Fibroblast of skin of right biceps (primary cell): ENCODE results near the gene DUSP23.

Experiments used
- DNase-seq: peaks from one replicate; pipeline ENCODE4 v3.0.0-alpha.2; 2013

The DUSP23 gene

DNA sequence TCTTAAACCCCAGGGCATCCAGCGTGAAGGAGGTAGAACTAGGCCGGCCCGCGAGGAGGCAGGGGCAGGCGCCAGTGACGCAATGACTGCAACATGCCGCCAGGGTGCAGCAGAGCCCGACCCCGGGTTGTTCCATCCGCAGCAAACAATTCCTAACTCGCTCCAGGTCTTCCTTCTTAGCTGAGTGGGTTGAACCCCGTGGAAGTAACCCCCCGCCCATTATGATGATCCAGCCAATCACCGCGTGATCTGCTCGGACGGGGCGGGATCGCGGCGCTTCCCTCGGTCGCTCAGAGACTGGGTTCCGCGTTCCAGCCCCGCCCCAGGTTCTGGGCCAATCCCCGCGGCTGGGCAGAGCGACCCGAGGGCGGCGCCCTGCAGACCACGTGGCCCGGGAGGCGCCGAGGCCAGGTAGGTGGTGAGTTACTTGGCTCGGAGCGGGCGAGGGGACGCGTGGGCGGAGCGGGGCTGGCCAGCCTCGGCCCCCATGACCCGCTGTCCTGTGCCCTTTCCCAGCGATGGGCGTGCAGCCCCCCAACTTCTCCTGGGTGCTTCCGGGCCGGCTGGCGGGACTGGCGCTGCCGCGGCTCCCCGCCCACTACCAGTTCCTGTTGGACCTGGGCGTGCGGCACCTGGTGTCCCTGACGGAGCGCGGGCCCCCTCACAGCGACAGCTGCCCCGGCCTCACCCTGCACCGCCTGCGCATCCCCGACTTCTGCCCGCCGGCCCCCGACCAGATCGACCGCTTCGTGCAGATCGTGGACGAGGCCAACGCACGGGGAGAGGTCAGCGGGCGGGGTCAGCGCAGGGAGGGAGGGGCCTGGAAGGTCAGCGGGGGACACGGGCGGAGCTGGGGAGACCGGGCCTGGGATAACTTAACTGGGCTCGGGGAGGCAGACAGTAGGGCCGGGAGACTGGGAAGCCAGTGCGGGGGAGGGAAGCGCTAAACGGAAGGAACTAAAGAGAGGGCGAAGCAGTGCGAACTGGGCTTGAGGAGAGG lies at the start of gene DUSP23:
TSS of gene DUSP23 (plus strand) at position 380 of the 1,000 bp plus-strand sequence. CDS start at position 519, 139 bp downstream.
- peak; percentile 98 for DNase-seq

- DNase-seq = no peak
Observed at GRCh38 chr1:159737238-159737916, 43.4 kb upstream of the DUSP23 start.

- DNase-seq = no peak
Observed at GRCh38 chr1:159743651-159744410, 36.9 kb upstream of the DUSP23 start.

GRCh38 chr1:159746666-159747065 lies 34.1 kb upstream of the DUSP23 start:
- no peak for DNase-seq

DNA sequence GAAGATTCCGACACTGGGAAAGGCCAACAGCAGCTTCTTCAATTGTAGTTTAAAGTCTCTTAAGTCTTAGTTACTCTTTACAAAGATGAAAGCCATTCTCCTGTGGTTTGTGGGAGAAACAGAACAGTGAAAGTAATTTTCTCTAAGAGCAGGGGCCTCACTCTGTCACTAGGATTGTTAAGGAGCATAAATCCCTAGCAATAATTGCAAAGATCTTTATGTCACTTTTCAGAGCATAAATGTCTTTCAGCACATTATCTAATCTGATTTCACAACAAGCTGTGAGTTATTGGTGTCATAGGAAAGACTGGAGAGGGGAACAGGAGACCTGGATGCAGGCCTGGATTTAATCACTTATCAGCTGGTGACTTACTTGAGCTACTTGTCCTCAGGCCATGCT lies 32.4 kb upstream of the DUSP23 start:
- no peak for DNase-seq

DNA sequence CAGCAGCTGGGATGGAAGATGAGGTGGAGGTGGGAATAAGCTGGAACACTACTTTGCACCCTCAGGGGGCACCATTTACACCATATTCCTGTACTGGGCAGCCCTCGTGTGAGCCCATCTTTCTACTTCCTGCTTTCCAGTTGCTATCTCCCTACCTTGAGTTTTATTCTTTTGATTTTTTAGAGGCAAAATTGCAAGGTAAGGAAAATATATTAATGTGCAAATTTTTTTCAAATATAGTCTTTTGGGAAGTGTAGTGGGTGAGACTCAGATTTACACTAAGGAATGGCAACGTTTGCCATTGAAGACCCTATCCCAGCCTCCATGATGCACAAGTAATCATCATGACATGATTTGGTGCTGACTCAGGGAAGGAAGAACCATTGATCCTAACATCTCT lies 31.1 kb upstream of the DUSP23 start:
- no peak for DNase-seq

DNA sequence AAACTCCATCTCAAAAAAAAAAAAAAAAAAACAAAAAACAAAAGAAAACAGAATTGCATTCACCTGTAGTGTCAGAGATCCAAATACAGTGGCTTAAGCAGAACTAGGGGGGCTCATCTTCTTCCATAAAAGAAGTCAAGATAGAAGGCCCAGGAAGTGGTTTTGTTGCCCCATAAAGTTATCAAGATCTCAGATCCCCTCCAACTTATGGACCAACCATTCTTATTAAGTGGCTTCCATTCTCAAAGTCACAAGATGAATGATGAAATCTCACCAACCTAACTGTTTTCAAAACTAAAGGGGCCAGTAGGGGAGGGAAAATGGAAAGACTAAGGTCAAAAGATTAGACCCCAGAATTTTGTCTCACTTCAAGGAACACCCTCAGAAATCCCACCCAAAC lies 30.1 kb upstream of the DUSP23 start:
- DNase-seq = no peak

GRCh38 chr1:159751031-159751430 lies 29.7 kb upstream of the DUSP23 start:
- DNase-seq = no peak

DNA sequence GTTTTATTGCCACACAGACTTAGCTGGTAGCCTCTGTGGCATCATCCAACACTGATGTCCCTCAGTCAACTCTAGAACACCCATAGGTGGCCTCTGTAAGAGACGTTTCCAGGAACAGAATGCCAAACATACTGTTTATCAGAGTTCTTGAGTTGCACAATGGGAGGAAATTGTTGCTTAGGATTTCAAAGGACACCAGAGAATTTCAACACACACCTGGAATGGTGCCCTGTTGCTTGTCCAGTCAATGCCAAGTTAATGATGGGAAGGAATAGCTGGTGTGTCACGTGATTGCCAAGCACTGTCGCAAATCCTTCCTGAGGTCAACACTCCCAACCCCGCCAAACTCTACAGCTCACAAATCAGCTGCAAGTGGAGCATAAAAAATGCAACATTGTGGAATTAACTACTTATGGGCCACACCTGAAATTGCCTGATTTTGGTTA lies 28.6 kb upstream of the DUSP23 start:
- DNase-seq = no peak

DNA sequence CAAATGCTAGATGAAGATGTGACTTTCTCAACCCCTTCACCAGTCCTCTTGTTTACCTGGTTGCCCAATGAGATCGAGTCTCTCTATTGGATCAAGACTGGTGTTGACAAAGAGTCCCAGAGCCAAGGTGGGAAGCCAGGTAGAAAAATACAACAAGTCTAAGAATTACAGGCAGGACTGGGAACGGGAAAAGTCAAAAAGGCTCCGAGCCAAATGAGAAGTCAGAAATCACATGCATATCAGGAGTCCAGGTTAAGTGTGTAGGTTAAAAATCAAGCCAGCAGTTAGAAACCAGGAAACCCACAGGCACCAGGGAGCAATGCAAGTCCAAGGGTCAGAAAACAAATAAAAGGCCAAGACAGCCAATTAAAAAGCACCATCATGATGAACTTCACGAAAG lies 27.4 kb upstream of the DUSP23 start:
- DNase-seq = no peak

- DNase-seq = no peak
Observed at GRCh38 chr1:159755451-159756007, 25.2 kb upstream of the DUSP23 start.

- no peak for DNase-seq
Observed at GRCh38 chr1:159756397-159756796, 24.4 kb upstream of the DUSP23 start.

DNA sequence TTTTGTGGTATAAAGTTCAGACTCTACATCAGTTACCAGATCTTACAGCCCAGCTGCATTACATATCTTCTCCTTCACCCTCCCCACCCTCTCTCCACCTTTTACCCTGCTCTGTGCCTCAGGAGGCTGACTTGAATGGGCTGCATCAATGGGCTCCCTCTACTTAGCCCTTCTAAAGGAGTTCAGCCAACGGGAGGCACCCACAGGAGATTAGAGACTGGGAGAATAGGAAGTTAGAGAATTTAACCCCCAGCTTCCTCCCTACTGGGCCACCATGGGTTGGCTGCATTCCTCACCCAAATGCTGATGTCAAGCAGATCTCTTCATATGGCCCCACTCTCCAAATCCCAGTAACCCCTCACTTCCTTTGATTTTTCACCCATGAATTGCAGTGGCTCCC lies 17.1 kb upstream of the DUSP23 start:
- DNase-seq = no peak

DNA sequence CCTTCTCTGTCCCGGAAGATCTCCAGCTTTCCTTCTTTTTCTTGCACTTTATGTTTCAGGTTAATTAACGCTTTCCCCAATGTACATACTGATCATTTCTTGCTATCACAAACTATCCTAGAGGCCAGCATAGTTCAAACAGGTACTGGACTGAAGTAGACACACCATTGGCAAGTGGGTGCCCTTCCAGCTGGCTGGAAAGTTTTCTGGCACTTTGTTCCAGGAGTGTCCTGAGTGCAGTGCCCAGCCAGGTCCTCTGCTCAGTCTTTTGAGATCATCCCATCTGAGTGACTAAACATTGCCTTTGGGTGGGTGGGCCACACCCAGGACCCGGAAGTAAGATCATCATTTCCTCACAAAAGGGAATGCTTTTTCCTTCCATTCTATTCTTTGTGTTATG lies 15.0 kb upstream of the DUSP23 start:
- no peak for DNase-seq

- DNase-seq = no peak
Observed at GRCh38 chr1:159771127-159771895, 9.5 kb upstream of the DUSP23 start.

DNA sequence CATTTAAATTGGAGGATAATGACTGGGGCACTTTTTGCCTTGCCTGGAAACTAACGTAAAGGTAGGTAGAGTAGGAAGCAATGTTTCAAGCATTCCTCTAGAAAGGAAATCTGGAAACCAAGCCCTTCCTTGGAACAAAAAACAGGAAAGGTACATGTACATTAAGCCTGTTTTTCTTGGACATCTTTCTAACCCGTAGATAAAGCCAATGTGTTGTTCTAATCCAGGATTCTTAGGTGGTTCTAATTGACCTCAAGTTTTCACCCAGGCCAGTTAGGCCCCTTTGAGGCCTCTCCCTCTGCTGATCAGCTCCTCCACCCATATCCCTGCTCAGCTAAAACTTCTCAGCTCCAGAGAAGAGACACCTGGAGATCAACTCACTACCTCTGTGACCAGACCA lies 6.3 kb upstream of the DUSP23 start:
- DNase-seq = no peak

DNA sequence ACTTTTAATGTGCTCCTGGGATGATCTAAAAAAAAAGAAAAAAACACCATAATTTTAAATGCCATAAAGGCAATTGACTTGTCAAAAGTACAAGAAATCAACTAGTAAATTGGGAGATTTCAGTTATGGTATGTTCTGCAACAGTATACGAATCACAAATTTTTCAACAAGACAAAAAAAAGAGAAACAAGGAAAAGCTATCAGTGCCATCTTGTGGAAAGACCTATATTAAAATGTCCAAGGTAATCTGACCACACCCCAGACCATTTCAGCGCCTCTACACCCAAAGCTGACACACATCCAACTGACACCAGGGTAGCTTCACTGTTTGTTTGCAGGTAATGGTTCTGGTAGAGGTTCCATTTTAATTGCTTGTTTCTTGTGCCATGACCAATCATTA lies 5.0 kb upstream of the DUSP23 start:
- no peak for DNase-seq

- no peak for DNase-seq
Observed at GRCh38 chr1:159778266-159778665, 2.5 kb upstream of the DUSP23 start.

- DNase-seq = peak; percentile 72
Observed at GRCh38 chr1:159779403-159779851, 1.3 kb upstream of the DUSP23 start.

GRCh38 chr1:159781992-159782391 lies 1.2 kb downstream of the DUSP23 start:
- DNase-seq = no peak

GRCh38 chr1:159783724-159784123 lies 3.0 kb downstream of the DUSP23 start:
- peak; percentile 57 for DNase-seq

DNA sequence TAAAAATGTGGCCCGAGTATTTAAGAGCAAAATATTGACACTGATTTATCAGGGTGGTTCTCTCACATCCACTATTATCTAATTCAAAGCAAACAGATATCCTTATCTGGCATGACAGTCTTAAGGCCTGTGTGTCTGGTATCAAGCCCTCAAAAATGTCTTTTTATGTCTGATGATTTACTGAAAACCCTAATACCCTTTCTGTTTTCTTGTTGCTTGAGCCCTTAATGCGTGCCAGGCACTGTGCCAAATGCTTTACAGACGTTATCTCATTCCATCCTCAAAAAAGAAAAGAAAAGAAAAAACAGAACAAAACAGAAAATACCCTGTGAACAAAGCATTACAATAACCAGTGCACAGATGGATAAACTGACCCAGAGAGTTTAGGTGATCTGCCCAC lies 5.7 kb downstream of the DUSP23 start:
- DNase-seq = no peak
